T-cell (primary cell): ENCODE measurements around the gene CCDC30. TPM values are rescaled to one million over a fixed set of nuclear protein-coding genes. Genes with fewer than 3 reads are reported as not detected.

Experiments used
- ATAC-seq, 4 experiments: fragments of 200-7000 bp in 3 of 4; fragments of 150-1000 bp in 1 of 4; cut with Tn5 transposase; replicated peaks in 1 of 4; 1 replicate in 3 of 4; 2 replicates in 1 of 4; pipeline ENCODE4 v1.10.0; 2021; ENCODE audit warnings: moderate library complexity in 3 of 4, mild to moderate bottlenecking in 2 of 4, moderate number of reproducible peaks in 1 of 4
- CTCF ChIA-PET, 2 donors: fragments of 300-600 bp; sonication (Branson Sonifier 250); formaldehyde crosslinking; loops; one replicate each; lab custom pipeline; 2022; ENCODE audit warnings: antibody characterized with exemption in 2 of 2; lab: Charles Lee
- POLR2A ChIA-PET, 2 donors: fragments of 300-600 bp; sonication (Branson Sonifier 250); formaldehyde crosslinking; loops; one replicate each; lab custom pipeline; 2022; ENCODE audit warnings: antibody characterized with exemption in 2 of 2; lab: Charles Lee
- DNase-seq, 35 experiments: peaks; one replicate each; pipeline versions ENCODE4 v3.0.0 to v3.0.0-alpha.2; 2013 to 2023
- H3K27ac ChIP-seq: one replicate; pipeline ENCODE4 v1.5.1; 2013; ENCODE audit warnings: low read length
- H3K27me3 ChIP-seq, 2 experiments: replicated peaks in 1 of 2; 1 replicate in 1 of 2; 2 replicates in 1 of 2; pipeline versions ENCODE4 v1.6.1 to v1.7.0; 2013; ENCODE audit warnings: low read length in 1 of 2, mixed read lengths in 1 of 2; ENCODE audit not compliant: control insufficient read depth in 2 of 2, insufficient read depth in 2 of 2; ENCODE audit errors: extremely low read depth in 1 of 2
- H3K36me3 ChIP-seq, 2 donors: 1 replicate in 1 of 2; 2 replicates in 1 of 2; pipeline versions ENCODE4 v1.6.1 to v1.7.0; 2013; ENCODE audit warnings: low read length in 1 of 2; ENCODE audit not compliant: control insufficient read depth in 2 of 2, insufficient read depth in 1 of 2; ENCODE audit errors: extremely low read depth in 1 of 2
- H3K4me1 ChIP-seq, 2 experiments: 1 replicate in 1 of 2; 2 replicates in 1 of 2; pipeline versions ENCODE4 v1.6.1 to v1.7.0; 2013; ENCODE audit warnings: low read length in 2 of 2, mixed read lengths in 1 of 2; ENCODE audit not compliant: insufficient read depth in 2 of 2, control insufficient read depth in 1 of 2; ENCODE audit errors: extremely low read depth in 1 of 2
- H3K4me3 ChIP-seq, 2 donors: 1 replicate in 1 of 2; 2 replicates in 1 of 2; pipeline versions ENCODE4 v1.5.1 to v1.7.0; 2013; ENCODE audit warnings: mild to moderate bottlenecking in 2 of 2, low read length in 1 of 2, moderate library complexity in 1 of 2; ENCODE audit not compliant: control insufficient read depth in 1 of 2; ENCODE audit errors: extremely low read depth in 1 of 2
- H3K9me3 ChIP-seq: 2 replicates; pipeline ENCODE4 v1.7.0; 2013
- H3K27ac Mint-ChIP-seq, 2 donors: one replicate each; pipeline ENCODE4 v1.8.0; 2020 to 2021; ENCODE audit warnings: mild to moderate bottlenecking in 2 of 2, mixed read lengths in 2 of 2
- H3K27me3 Mint-ChIP-seq, 2 donors: one replicate each; pipeline ENCODE4 v1.8.0; 2021 to 2022; ENCODE audit warnings: mixed read lengths in 2 of 2
- H3K36me3 Mint-ChIP-seq: one replicate; pipeline ENCODE4 v1.8.0; 2021; ENCODE audit warnings: mixed read lengths
- H3K4me1 Mint-ChIP-seq, 3 donors: one replicate each; pipeline ENCODE4 v1.8.0; 2020 to 2022; ENCODE audit warnings: mixed read lengths in 3 of 3, mild to moderate bottlenecking in 1 of 3
- H3K4me3 Mint-ChIP-seq, 3 donors: one replicate each; pipeline ENCODE4 v1.8.0; 2020 to 2022; ENCODE audit warnings: mild to moderate bottlenecking in 3 of 3, mixed read lengths in 3 of 3, moderate library complexity in 3 of 3
- H3K9me3 Mint-ChIP-seq, 3 donors: one replicate each; pipeline ENCODE4 v1.8.0; 2020 to 2022; ENCODE audit warnings: mixed read lengths in 3 of 3
- WGBS: methylation state at CpG from one replicate; pipeline ENCODE4 v1.1.5; 2013; ENCODE audit warnings: missing lambda C conversion rate; ENCODE audit not compliant: insufficient coverage; 5-methylcytosine and 5-hydroxymethylcytosine counted together
- total RNA-seq, 35 experiments: library from RNA in 6 of 35; stranded (reverse) in 6 of 35; fragments of 120-200 nt in 1 of 35; gene quantifications; one replicate each; pipeline versions ENCODE4 v1.2.1 to v1.2.4 and lab custom pipeline; 2013 to 2026

CCDC30 gene
- total RNA-seq, 5 donors from 2014 or later (not counting 1 experiment from before 2014, with no cell fraction given) = 3.3 to 6.3 (median 4.3) TPM

GRCh38 chr1:42657201-42657600 is 194.1 kb downstream of the CCDC30 start:
- Mint-ChIP-seq H3K4me1 (peaks cover 43 to 48% (median 44%) of the 10 kb centered on the region in 3 donors), H3K27ac (peak overlapping the region; percentile 94 to 95), H3K36me3 (peaks cover 13% of the 10 kb centered on the region), H3K4me3 (peak overlapping the region; percentile 97 to 100 (median 99)), H3K9me3 (no peaks in the 10 kb centered on the region), H3K27me3 (no peaks in the 10 kb centered on the region)
- CTCF ChIA-PET = interaction anchor here (0.6 to 1.3 kb wide), 4 partner anchors 34 to 416 kb away, joined by 3 to 5 read pairs (median 4); no protein-coding TSS in a partner anchor
- DNase-seq (peak in 1 of 35 experiments; percentile 16), ATAC-seq (no peak)
- peak overlapping the region; percentile 40 for H3K27ac ChIP-seq
- H3K27me3 ChIP-seq = no peaks in the 10 kb centered on the region
- H3K4me3 ChIP-seq = no peak overlapping the region
- peaks cover 0 to 12% of the 10 kb centered on the region in 2 donors for H3K36me3 ChIP-seq
- POLR2A ChIA-PET = interaction anchor here (0.5 to 2.2 kb wide), 4 partner anchors 22 to 683 kb away, joined by 3 to 19 read pairs (median 4); partner anchors contain the start of genes C1orf50 (in 1 of the 2), P3H1 (in 1 of the 2) and YBX1 (in 1 of the 2)
- H3K4me1 ChIP-seq = peaks cover 17 to 20% of the 10 kb centered on the region in 2 experiments
- no peaks in the 10 kb centered on the region for H3K9me3 ChIP-seq
- 0% methylated on average over 1 of the region's 5 CpGs for WGBS

- ChIA-PET POLR2A (interaction anchor here (0.6 to 2.2 kb wide), 4 partner anchors 11 to 25 kb away, joined by 3 to 19 read pairs (median 4); partner anchors contain the start of gene YBX1 (in 2 of the 2)), CTCF (interaction anchor here (0.9 to 1.3 kb wide), 6 partner anchors 22 to 415 kb away, joined by 3 to 5 read pairs (median 4); partner anchors contain the start of gene YBX1 (in 1 of the 2))
- no peaks in the 10 kb centered on the region for H3K9me3 ChIP-seq
- H3K36me3 Mint-ChIP-seq = peaks cover 13% of the 10 kb centered on the region
- DNase-seq = peak; percentile 84 to 98 (median 93)
- peaks cover 0 to 12% of the 10 kb centered on the region in 2 donors for H3K36me3 ChIP-seq
- no peaks in the 10 kb centered on the region for H3K27me3 Mint-ChIP-seq
- WGBS = under 1% methylated on average over 53 of the region's 53 CpGs
- H3K9me3 Mint-ChIP-seq = no peaks in the 10 kb centered on the region
- peak within 1 kb of the TSS; percentile 77 for H3K27ac ChIP-seq
- H3K4me3 ChIP-seq = peak within 1 kb of the TSS; percentile 68 to 72
- H3K27ac Mint-ChIP-seq = peak within 1 kb of the TSS; percentile 94 to 95
- peaks cover 43 to 48% (median 44%) of the 10 kb centered on the region in 3 donors for H3K4me1 Mint-ChIP-seq
- peaks cover 17 to 20% of the 10 kb centered on the region in 2 experiments for H3K4me1 ChIP-seq
- peak; percentile 98 to 99 (median 99) for ATAC-seq
- H3K27me3 ChIP-seq = no peaks in the 10 kb centered on the region
- H3K4me3 Mint-ChIP-seq = peak within 1 kb of the TSS; percentile 97 to 100 (median 99)
Measured at GRCh38 chr1:42657981-42658876, 195.1 kb downstream of the CCDC30 start, which contains the start of gene PPIH. TSS of gene PPIH (plus strand) at chr1:42658423. CDS start at chr1:42658447, 24 bp downstream.

GRCh38 chr1:42658877-42659337 is 195.8 kb downstream of the CCDC30 start:
- no peaks in the 10 kb centered on the region for H3K9me3 Mint-ChIP-seq

GRCh38 chr1:42660907-42661500 is 197.9 kb downstream of the CCDC30 start:
- ChIA-PET POLR2A (interaction anchor here in 1 of 2 donors (1.0 kb wide), 1 partner anchor 22 kb away, joined by 3 read pairs; no protein-coding TSS in a partner anchor), CTCF (no interaction called here)
- Mint-ChIP-seq H3K4me1 (peaks cover 43 to 48% (median 44%) of the 10 kb centered on the region in 3 donors), H3K9me3 (no peaks in the 10 kb centered on the region), H3K27me3 (no peaks in the 10 kb centered on the region), H3K36me3 (peaks cover 26% of the 10 kb centered on the region), H3K4me3 (peak overlapping the region in 1 of 3 donors; percentile 6), H3K27ac (no peak overlapping the region)
- Histone ChIP-seq H3K4me1 (peaks cover 17 to 20% of the 10 kb centered on the region in 2 experiments), H3K9me3 (no peaks in the 10 kb centered on the region), H3K27ac (no peak overlapping the region), H3K36me3 (peaks cover 2 to 37% of the 10 kb centered on the region in 2 donors), H3K27me3 (no peaks in the 10 kb centered on the region), H3K4me3 (no peak overlapping the region)
- DNase-seq (no peak), ATAC-seq (no peak)
- WGBS = no CpG with 5 or more reads among the region's 3 CpGs

More at GRCh38 chr1:42658877-42659337, 195.8 kb downstream of the CCDC30 start:
- 12% methylated on average over 20 of the region's 20 CpGs for WGBS
- H3K27ac Mint-ChIP-seq = peak overlapping the region; percentile 94 to 95
- DNase-seq (peak in 1 of 35 experiments; percentile 14), ATAC-seq (no peak)
- H3K36me3 Mint-ChIP-seq = peaks cover 17% of the 10 kb centered on the region
- no peaks in the 10 kb centered on the region for H3K9me3 ChIP-seq
- ChIA-PET POLR2A (interaction anchor here in 1 of 2 donors (2.2 kb wide), 1 partner anchor 24 kb away, joined by 19 read pairs; the partner anchor contains the start of gene YBX1), CTCF (interaction anchor here in 1 of 2 donors (1.3 kb wide), 2 partner anchors 22 to 23 kb away, joined by 4 read pairs; partner anchors contain the start of gene YBX1)
- no peaks in the 10 kb centered on the region for H3K27me3 ChIP-seq
- no peaks in the 10 kb centered on the region for H3K27me3 Mint-ChIP-seq
- peak overlapping the region; percentile 97 to 100 (median 99) for H3K4me3 Mint-ChIP-seq
- peaks cover 43 to 48% (median 44%) of the 10 kb centered on the region in 3 donors for H3K4me1 Mint-ChIP-seq
- H3K4me1 ChIP-seq = peaks cover 17 to 20% of the 10 kb centered on the region in 2 experiments
- peak overlapping the region; percentile 68 to 72 for H3K4me3 ChIP-seq
- peaks cover under 1 to 17% of the 10 kb centered on the region in 2 donors for H3K36me3 ChIP-seq
- peak overlapping the region; percentile 77 for H3K27ac ChIP-seq

- DNase-seq = no peak
- Mint-ChIP-seq H3K4me3 (no peak overlapping the region), H3K36me3 (peaks cover 51% of the 10 kb centered on the region), H3K4me1 (peaks cover 0 to 7% (median 0%) of the 10 kb centered on the region in 3 donors), H3K27me3 (no peaks in the 10 kb centered on the region), H3K27ac (no peak overlapping the region), H3K9me3 (no peaks in the 10 kb centered on the region)
- no peak overlapping the region for H3K4me3 ChIP-seq
- POLR2A ChIA-PET = no interaction called here
- H3K27ac ChIP-seq = no peak overlapping the region
- H3K27me3 ChIP-seq = no peaks in the 10 kb centered on the region
- H3K4me1 ChIP-seq = no peaks in the 10 kb centered on the region
- no peak for ATAC-seq
- H3K9me3 ChIP-seq = no peaks in the 10 kb centered on the region
- WGBS = no CpG with 5 or more reads among the region's 3 CpGs
- CTCF ChIA-PET = no interaction called here
- H3K36me3 ChIP-seq = peaks cover 2 to 63% of the 10 kb centered on the region in 2 donors
Measured at GRCh38 chr1:42669936-42670335, 206.8 kb downstream of the CCDC30 start.
